CD4-positive, alpha-beta T cell (primary cell): ENCODE data around the gene FOXO1. TPM values are rescaled to one million over a fixed set of nuclear protein-coding genes. Genes with fewer than 3 reads are reported as not detected.

Experiments used
- ATAC-seq: fragments of 200-7000 bp; cut with Tn5 transposase; one replicate; pipeline ENCODE4 v1.10.0; 2022; ENCODE audit warnings: mild to moderate bottlenecking; ENCODE audit not compliant: poor library complexity
- CTCF ChIA-PET: fragments of 350-600 bp; sonication (Branson Sonifier 250); formaldehyde crosslinking; loops from one replicate; lab custom pipeline; 2021; ENCODE audit warnings: antibody characterized with exemption, inconsistent platforms; lab: Charles Lee
- POLR2A ChIA-PET: fragments of 350-600 bp; sonication (Branson Sonifier 250); formaldehyde crosslinking; loops from one replicate; lab custom pipeline; 2021; ENCODE audit warnings: antibody characterized with exemption, inconsistent platforms; lab: Charles Lee
- DNase-seq, 14 experiments: peaks; one replicate each; pipeline ENCODE4 v3.0.0-alpha.2; 2013 to 2020; ENCODE audit warnings: mixed read lengths in 2 of 14
- H3K27ac ChIP-seq, 2 donors: one replicate each; pipeline versions ENCODE4 v1.5.1 to v1.7.0; 2013; ENCODE audit warnings: low read length in 2 of 2, low read depth in 1 of 2, mild to moderate bottlenecking in 1 of 2
- H3K27me3 ChIP-seq, 2 experiments: 1 replicate in 1 of 2; 2 replicates in 1 of 2; pipeline versions ENCODE4 v1.6.1 to v1.7.0; 2013; ENCODE audit warnings: low read length in 2 of 2, control low read depth in 1 of 2, mild to moderate bottlenecking in 1 of 2, moderate library complexity in 1 of 2; ENCODE audit not compliant: insufficient read depth in 2 of 2, control insufficient read depth in 1 of 2
- H3K36me3 ChIP-seq: one replicate; pipeline ENCODE4 v1.6.1; 2013; ENCODE audit warnings: low read length, control low read depth; ENCODE audit not compliant: insufficient read depth
- H3K4me1 ChIP-seq: one replicate; pipeline ENCODE4 v1.6.1; 2013; ENCODE audit warnings: low read length, control low read depth; ENCODE audit not compliant: insufficient read depth
- H3K4me3 ChIP-seq: one replicate; pipeline ENCODE4 v1.5.1; 2013; ENCODE audit warnings: mild to moderate bottlenecking, low read length, moderate library complexity
- H3K9me3 ChIP-seq, 2 experiments: 1 replicate in 1 of 2; 2 replicates in 1 of 2; pipeline versions ENCODE4 v1.6.1 to v1.7.0; 2013; ENCODE audit warnings: low read length in 2 of 2, mild to moderate bottlenecking in 2 of 2, control low read depth in 1 of 2, moderate library complexity in 1 of 2; ENCODE audit not compliant: control insufficient read depth in 1 of 2, insufficient read depth in 1 of 2
- H3K27ac Mint-ChIP-seq: one replicate; pipeline ENCODE4 v1.8.0; 2020; ENCODE audit warnings: mixed read lengths
- H3K27me3 Mint-ChIP-seq: one replicate; pipeline ENCODE4 v1.8.0; 2021; ENCODE audit warnings: mixed read lengths
- H3K36me3 Mint-ChIP-seq: one replicate; pipeline ENCODE4 v1.8.0; 2021; ENCODE audit warnings: low read depth, mixed read lengths
- H3K4me1 Mint-ChIP-seq: one replicate; pipeline ENCODE4 v1.8.0; 2021; ENCODE audit warnings: low read depth, mixed read lengths
- H3K4me3 Mint-ChIP-seq: one replicate; pipeline ENCODE4 v1.8.0; 2020; ENCODE audit warnings: mild to moderate bottlenecking, mixed read lengths
- H3K9me3 Mint-ChIP-seq: one replicate; pipeline ENCODE4 v1.8.0; 2020; ENCODE audit warnings: mixed read lengths
- CTCF ChIP-seq: fragments of 200-600 bp; IDR thresholded peaks from one replicate; pipeline ENCODE4 v1.8.0; 2022; ENCODE audit warnings: antibody characterized with exemption, mild to moderate bottlenecking
- intact Hi-C, 2 experiments: fragments of 100-400 bp; cut with DNase I in 1 of 2; cut with micrococcal nuclease in 1 of 2; formaldehyde crosslinking; loops; one replicate each; pipeline versions ENCODE4 v1.15.1 to v1.9.0; 2023 to 2025; cut with DNase I, micrococcal nuclease
- total RNA-seq, 174 experiments: library from RNA in 2 of 174; stranded (reverse) in 2 of 174; gene quantifications; one replicate each; pipeline ENCODE4 v1.2.3 and lab custom pipeline; 2021 to 2026

FOXO1 gene
- total RNA-seq, 2 experiments from 2014 or later = 93.1 to 101 TPM

- no peaks in the 10 kb centered on the region for H3K9me3 ChIP-seq
- no peak overlapping the region for H3K4me3 ChIP-seq
- no peaks in the 10 kb centered on the region for H3K36me3 ChIP-seq
- H3K4me3 Mint-ChIP-seq = no peak overlapping the region
- no peaks in the 10 kb centered on the region for H3K27me3 Mint-ChIP-seq
- H3K4me1 Mint-ChIP-seq = peaks cover 29% of the 10 kb centered on the region
- ATAC-seq (no peak), DNase-seq (peak in 1 of 14 experiments; percentile 19)
- no peaks in the 10 kb centered on the region for H3K9me3 Mint-ChIP-seq
- H3K27ac Mint-ChIP-seq = no peak overlapping the region
- no peak for TF ChIP-seq CTCF
- CTCF ChIA-PET = no interaction called here
- peaks cover 5% of the 10 kb centered on the region for H3K36me3 Mint-ChIP-seq
- no peaks in the 10 kb centered on the region for H3K27me3 ChIP-seq
- intact Hi-C loops = no loop called here
- peaks cover 12% of the 10 kb centered on the region for H3K4me1 ChIP-seq
- no peak overlapping the region for H3K27ac ChIP-seq
- POLR2A ChIA-PET = interaction anchor here (0.6 to 1.6 kb wide), 4 partner anchors 8 to 187 kb away, joined by 3 to 4 read pairs (median 4); no protein-coding TSS in a partner anchor
These were observed 5.7 kb upstream of the FOXO1 start for GRCh38 chr13:40671956-40672764.

DNA sequence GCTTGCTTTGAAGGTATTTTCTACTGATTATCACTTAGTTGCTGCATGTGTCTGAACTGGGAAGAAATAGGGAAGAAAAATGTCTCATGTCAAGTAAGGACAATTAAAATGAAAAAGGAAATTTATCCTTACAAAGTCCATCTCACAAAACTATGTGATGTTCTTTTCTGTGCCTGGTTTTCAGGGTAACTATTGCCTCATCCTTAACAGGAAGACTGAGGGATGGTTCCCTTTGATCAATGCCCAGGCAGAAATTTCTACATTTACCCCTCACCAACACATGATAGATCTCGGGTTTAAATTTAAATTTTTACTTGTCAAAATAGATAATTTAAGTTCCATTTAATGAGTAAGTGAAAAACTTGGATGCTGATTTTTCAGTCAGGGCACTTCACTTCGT lies 3.9 kb upstream of the FOXO1 start:
- Mint-ChIP-seq H3K36me3 (peaks cover 12% of the 10 kb centered on the region), H3K9me3 (no peaks in the 10 kb centered on the region), H3K4me3 (no peak overlapping the region), H3K27me3 (no peaks in the 10 kb centered on the region), H3K4me1 (peaks cover 29% of the 10 kb centered on the region), H3K27ac (no peak overlapping the region)
- ChIA-PET CTCF (interaction anchor here (1.1 kb wide), 1 partner anchor 727 kb away, joined by 3 read pairs; no protein-coding TSS in a partner anchor), POLR2A (interaction anchor here (1.6 kb wide), 1 partner anchor 185 kb away, joined by 4 read pairs; no protein-coding TSS in a partner anchor)
- H3K4me1 ChIP-seq = peaks cover 13% of the 10 kb centered on the region
- intact Hi-C loops = no loop called here
- H3K9me3 ChIP-seq = no peaks in the 10 kb centered on the region
- ATAC-seq = no peak
- H3K4me3 ChIP-seq = no peak overlapping the region
- H3K36me3 ChIP-seq = no peaks in the 10 kb centered on the region
- H3K27me3 ChIP-seq = no peaks in the 10 kb centered on the region
- TF ChIP-seq CTCF = no peak
- no peak overlapping the region for H3K27ac ChIP-seq
- no peak for DNase-seq

DNA sequence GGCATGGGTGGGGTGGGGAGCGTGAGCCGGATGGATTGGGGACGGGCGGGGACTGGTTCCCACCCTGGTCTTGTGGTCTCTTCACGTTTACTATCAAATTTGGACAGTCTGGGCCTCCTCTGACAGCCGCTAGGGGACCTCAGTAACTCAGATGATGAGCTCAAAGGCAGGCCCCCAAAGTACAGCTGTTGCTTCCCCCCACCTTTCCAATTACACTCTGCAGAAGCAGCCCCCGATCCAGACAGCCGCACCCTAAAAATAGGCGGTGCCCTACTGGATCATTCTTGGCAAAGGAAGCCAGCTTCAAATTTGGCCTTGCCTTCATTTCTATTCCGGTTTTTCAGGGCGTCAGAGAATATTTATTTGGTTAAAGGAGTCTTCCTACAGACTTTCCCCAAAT lies 1.9 kb upstream of the FOXO1 start:
- peaks cover 28% of the 10 kb centered on the region for H3K4me1 Mint-ChIP-seq
- peak overlapping the region; percentile 94 for H3K4me3 Mint-ChIP-seq
- TF ChIP-seq CTCF = peak; percentile 51
- H3K27me3 Mint-ChIP-seq = no peaks in the 10 kb centered on the region
- peaks cover 27% of the 10 kb centered on the region for H3K36me3 Mint-ChIP-seq
- ChIA-PET CTCF (interaction anchor here (0.6 to 2.0 kb wide), 8 partner anchors 13 to 726 kb away, joined by 3 to 15 read pairs (median 3); no protein-coding TSS in a partner anchor), POLR2A (interaction anchor here (1.1 to 1.5 kb wide), 4 partner anchors 10 to 481 kb away, joined by 3 to 7 read pairs (median 5); no protein-coding TSS in a partner anchor)
- no peaks in the 10 kb centered on the region for H3K9me3 ChIP-seq
- intact Hi-C loops = loop anchor here (5.0 to 10.0 kb wide), 5 partner anchors 181 to 601 kb away; no protein-coding TSS in a partner anchor
- DNase-seq = peak in 13 of 14 experiments; percentile 8 to 70 (median 22)
- H3K27me3 ChIP-seq = no peaks in the 10 kb centered on the region
- H3K4me3 ChIP-seq = no peak overlapping the region
- H3K4me1 ChIP-seq = peaks cover 13% of the 10 kb centered on the region
- no peaks in the 10 kb centered on the region for H3K36me3 ChIP-seq
- no peak for ATAC-seq
- H3K27ac Mint-ChIP-seq = peak overlapping the region; percentile 95
- no peaks in the 10 kb centered on the region for H3K9me3 Mint-ChIP-seq
- H3K27ac ChIP-seq = no peak overlapping the region
